ENCODE measurements around the gene NEURL3.
A peak's percentile ranks its signal among the peaks of the same experiment; 100 is the strongest.

NEURL3 gene

GRCh38 chr2:96531872-96532505 is 26.8 kb upstream of the NEURL3 start:
- H3K4me3 ChIP-seq (ENCODE audit: low read length, poor library complexity, severe bottlenecking) = peak overlapping the region; percentile 49
- no peaks in the 10 kb centered on the region for H3K9me3 ChIP-seq (ENCODE audit: insufficient read depth, low read depth, low read length)
- no peak overlapping the region for H3K9ac ChIP-seq (ENCODE audit: low read depth, low read length, poor library complexity, severe bottlenecking)
- H3K36me3 ChIP-seq (ENCODE audit: insufficient read depth, low read length) = no peaks in the 10 kb centered on the region
- H3K79me2 ChIP-seq (ENCODE audit: insufficient read depth, low read length) = no peaks in the 10 kb centered on the region
- no peaks in the 10 kb centered on the region for H3K9me2 ChIP-seq (replicated peaks; ENCODE audit: low read depth, low read length)
- peak overlapping the region; percentile 42; the same call in 1 of the 2 replicates for H2AFZ ChIP-seq (ENCODE audit: low read length)
- no peaks in the 10 kb centered on the region for H3K27me3 ChIP-seq (ENCODE audit: insufficient read depth, low read length, poor library complexity, severe bottlenecking)
- H4K20me1 ChIP-seq (ENCODE audit: insufficient read depth, low read length, poor library complexity, severe bottlenecking) = no peaks in the 10 kb centered on the region
- peak overlapping the region; percentile 57 for H3K4me2 ChIP-seq (ENCODE audit: low read depth, low read length, poor library complexity, severe bottlenecking)
- no peak for TF ChIP-seq EZH2phosphoT487 (IDR thresholded peaks at IDR 0.05; ENCODE audit: borderline replicate concordance)
- peaks cover 6% of the 10 kb centered on the region; the same call in 1 of the 2 replicates for H3F3A ChIP-seq (ENCODE audit: low read depth)
- H3K4me1 ChIP-seq (ENCODE audit: insufficient read depth, low read length, poor library complexity, severe bottlenecking) = peaks cover 71% of the 10 kb centered on the region

GRCh38 chr2:96531366-96531765 is 26.2 kb upstream of the NEURL3 start:
- H3K27me3 ChIP-seq (ENCODE audit: insufficient read depth, low read length, poor library complexity, severe bottlenecking) = no peaks in the 10 kb centered on the region
- H3K9me2 ChIP-seq (replicated peaks; ENCODE audit: low read depth, low read length) = no peaks in the 10 kb centered on the region
- peaks cover 75% of the 10 kb centered on the region for H3K4me1 ChIP-seq (ENCODE audit: insufficient read depth, low read length, poor library complexity, severe bottlenecking)
- H3K4me2 ChIP-seq (ENCODE audit: low read depth, low read length, poor library complexity, severe bottlenecking) = peak overlapping the region; percentile 57
- H3K9ac ChIP-seq (ENCODE audit: low read depth, low read length, poor library complexity, severe bottlenecking) = no peak overlapping the region
- no peak overlapping the region for H2AFZ ChIP-seq (ENCODE audit: low read length)
- TF ChIP-seq EZH2phosphoT487 (IDR thresholded peaks at IDR 0.05; ENCODE audit: borderline replicate concordance) (no peak), CTCF (conservative IDR thresholded peaks at IDR 0.05; ENCODE audit: low read length) (no peak)
- H3K9me3 ChIP-seq (ENCODE audit: insufficient read depth, low read depth, low read length) = no peaks in the 10 kb centered on the region
- no peak overlapping the region for H3K4me3 ChIP-seq (ENCODE audit: low read length, poor library complexity, severe bottlenecking)
- H3F3A ChIP-seq (ENCODE audit: low read depth) = peaks cover 6% of the 10 kb centered on the region; the same call in 1 of the 2 replicates
- H3K79me2 ChIP-seq (ENCODE audit: insufficient read depth, low read length) = no peaks in the 10 kb centered on the region
- H3K36me3 ChIP-seq (ENCODE audit: insufficient read depth, low read length) = no peaks in the 10 kb centered on the region
- no peaks in the 10 kb centered on the region for H4K20me1 ChIP-seq (ENCODE audit: insufficient read depth, low read length, poor library complexity, severe bottlenecking)

GRCh38 chr2:96530474-96531357 is 25.6 kb upstream of the NEURL3 start:
- Histone ChIP-seq H3K9me3 (ENCODE audit: insufficient read depth, low read depth, low read length) (no peaks in the 10 kb centered on the region), H3K79me2 (ENCODE audit: insufficient read depth, low read length) (no peaks in the 10 kb centered on the region), H3K9ac (ENCODE audit: low read depth, low read length, poor library complexity, severe bottlenecking) (no peak overlapping the region), H3K4me2 (ENCODE audit: low read depth, low read length, poor library complexity, severe bottlenecking) (no peak overlapping the region), H3K4me1 (ENCODE audit: insufficient read depth, low read length, poor library complexity, severe bottlenecking) (peaks cover 71% of the 10 kb centered on the region), H3K27me3 (ENCODE audit: insufficient read depth, low read length, poor library complexity, severe bottlenecking) (no peaks in the 10 kb centered on the region), H4K20me1 (ENCODE audit: insufficient read depth, low read length, poor library complexity, severe bottlenecking) (no peaks in the 10 kb centered on the region), H3K9me2 (replicated peaks; ENCODE audit: low read depth, low read length) (no peaks in the 10 kb centered on the region), H3K4me3 (ENCODE audit: low read length, poor library complexity, severe bottlenecking) (no peak overlapping the region), H3F3A (ENCODE audit: low read depth) (peaks cover 6% of the 10 kb centered on the region; the same call in 1 of the 2 replicates), H3K36me3 (ENCODE audit: insufficient read depth, low read length) (no peaks in the 10 kb centered on the region), H2AFZ (ENCODE audit: low read length) (no peak overlapping the region)
- TF ChIP-seq CTCF (conservative IDR thresholded peaks at IDR 0.05; ENCODE audit: low read length) = no peak
- no peak for TF ChIP-seq EZH2phosphoT487 (IDR thresholded peaks at IDR 0.05; ENCODE audit: borderline replicate concordance)
